BJ (cell line): ENCODE results near the gene TEX10. TPM values are rescaled to one million over a fixed set of nuclear protein-coding genes. Genes with fewer than 3 reads are reported as not detected.

Experiments
- CTCF ChIA-PET: fragments of 350-600 bp; formaldehyde crosslinking; extraction: SDS; loops from one replicate; lab custom pipeline; 2021; ENCODE audit warnings: antibody characterized with exemption, inconsistent platforms; lab: Yijun Ruan, JAX
- POLR2A ChIA-PET: fragments of 300-600 bp; sonication (Branson Sonifier 250); formaldehyde crosslinking; extraction: SDS; loops from one replicate; lab custom pipeline; 2021; ENCODE audit warnings: antibody characterized with exemption; lab: Charles Lee
- DNase-seq: peaks from one replicate; pipeline ENCODE4 v3.0.0-alpha.2; 2011; ENCODE audit warnings: low read depth
- H3K27me3 ChIP-seq: 2 replicates; pipeline ENCODE4 v1.6.0; 2011; ENCODE audit warnings: low read length; ENCODE audit not compliant: control insufficient read depth, insufficient read depth
- H3K36me3 ChIP-seq: 2 replicates; pipeline ENCODE4 v1.5.1; 2011; ENCODE audit warnings: low read length; ENCODE audit not compliant: control insufficient read depth, insufficient read depth
- H3K4me3 ChIP-seq: 2 replicates; pipeline ENCODE4 v1.5.1; 2011; ENCODE audit warnings: low read depth, mild to moderate bottlenecking, control low read depth, low read length
- polyA plus RNA-seq: library from polyadenylated mRNA; depleted of rRNA; stranded (reverse); fragments of >200 nt; gene quantifications from 2 replicates; pipeline ENCODE4 v1.2.3, GENCODE V29; 2011
- TF ChIP-seq, protein P1 (sequence below): IDR thresholded peaks from 2 replicates; pipeline ENCODE4 v1.5.1; 2011; ENCODE audit warnings: low read depth, mild to moderate bottlenecking, control low read depth, inconsistent platforms, low read length, moderate library complexity; ENCODE audit not compliant: insufficient read depth

The TEX10 gene
- polyA plus RNA-seq, 1 experiment, result 12.8 TPM

DNA sequence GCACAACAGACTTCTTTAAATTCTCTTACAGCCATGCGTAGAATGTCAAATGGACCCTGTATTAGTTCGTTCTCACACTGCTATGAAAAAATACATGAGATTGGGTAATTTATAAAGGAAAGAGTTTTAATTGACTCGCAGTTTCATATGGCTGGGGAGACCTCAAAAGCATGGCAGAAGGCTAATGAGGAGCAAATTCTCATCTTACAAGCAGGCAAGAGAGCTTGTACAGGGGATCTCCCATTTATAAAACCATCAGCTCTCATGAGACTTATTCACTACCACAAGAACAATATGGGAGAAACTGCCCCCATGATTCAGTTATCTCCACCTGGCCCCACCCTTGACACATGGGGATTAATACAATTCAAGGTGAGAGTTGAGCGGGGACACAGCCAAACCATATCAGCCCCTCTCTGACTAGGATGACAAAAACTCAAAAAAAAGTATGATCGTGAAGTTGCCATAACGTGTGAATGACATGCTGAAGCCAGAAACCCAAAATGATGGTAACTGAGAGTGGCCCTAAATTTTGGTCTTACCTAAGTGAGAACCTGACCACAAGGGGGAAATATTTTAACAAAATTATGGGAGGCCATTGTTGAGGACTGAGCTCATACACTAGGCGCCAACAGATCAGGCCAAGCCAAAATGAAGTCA, 17.5 kb upstream of the TEX10 start:
- TF ChIP-seq, protein P1, sequence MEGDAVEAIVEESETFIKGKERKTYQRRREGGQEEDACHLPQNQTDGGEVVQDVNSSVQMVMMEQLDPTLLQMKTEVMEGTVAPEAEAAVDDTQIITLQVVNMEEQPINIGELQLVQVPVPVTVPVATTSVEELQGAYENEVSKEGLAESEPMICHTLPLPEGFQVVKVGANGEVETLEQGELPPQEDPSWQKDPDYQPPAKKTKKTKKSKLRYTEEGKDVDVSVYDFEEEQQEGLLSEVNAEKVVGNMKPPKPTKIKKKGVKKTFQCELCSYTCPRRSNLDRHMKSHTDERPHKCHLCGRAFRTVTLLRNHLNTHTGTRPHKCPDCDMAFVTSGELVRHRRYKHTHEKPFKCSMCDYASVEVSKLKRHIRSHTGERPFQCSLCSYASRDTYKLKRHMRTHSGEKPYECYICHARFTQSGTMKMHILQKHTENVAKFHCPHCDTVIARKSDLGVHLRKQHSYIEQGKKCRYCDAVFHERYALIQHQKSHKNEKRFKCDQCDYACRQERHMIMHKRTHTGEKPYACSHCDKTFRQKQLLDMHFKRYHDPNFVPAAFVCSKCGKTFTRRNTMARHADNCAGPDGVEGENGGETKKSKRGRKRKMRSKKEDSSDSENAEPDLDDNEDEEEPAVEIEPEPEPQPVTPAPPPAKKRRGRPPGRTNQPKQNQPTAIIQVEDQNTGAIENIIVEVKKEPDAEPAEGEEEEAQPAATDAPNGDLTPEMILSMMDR, result no peak
- no peak for DNase-seq
- POLR2A ChIA-PET, result no interaction called here
- Histone ChIP-seq H3K27me3 (no peaks in the 10 kb centered on the region), H3K36me3 (no peaks in the 10 kb centered on the region), H3K4me3 (no peak overlapping the region)
- CTCF ChIA-PET, result interaction anchor here (1.1 kb wide), 1 partner anchor 45 kb away, joined by 3 read pairs; no protein-coding TSS in a partner anchor

DNA sequence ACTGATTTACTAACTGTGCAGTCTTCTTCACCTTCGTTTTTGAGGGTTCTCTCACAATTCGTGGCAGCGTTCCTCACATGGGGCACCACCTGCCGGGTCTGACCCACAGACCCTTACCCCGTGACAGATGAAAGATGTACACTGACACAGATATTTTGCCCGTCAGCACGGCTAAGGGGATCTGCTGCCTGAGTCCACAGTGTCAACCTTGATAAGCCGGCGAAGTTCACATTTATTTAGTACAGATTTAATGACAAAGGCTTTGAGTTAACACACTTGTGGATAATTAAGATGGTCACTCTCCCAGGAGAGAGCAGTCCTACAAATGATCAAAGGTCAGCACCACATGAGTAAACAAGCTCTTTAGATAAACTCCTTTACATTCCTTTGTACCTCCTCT, 15.9 kb upstream of the TEX10 start:
- no peak overlapping the region for H3K4me3 ChIP-seq
- H3K27me3 ChIP-seq, result no peaks in the 10 kb centered on the region
- no peaks in the 10 kb centered on the region for H3K36me3 ChIP-seq
- CTCF ChIA-PET, result interaction anchor here (1.1 kb wide), 1 partner anchor 43 kb away, joined by 3 read pairs; no protein-coding TSS in a partner anchor
- TF ChIP-seq, protein P1, result no peak
- POLR2A ChIA-PET, result no interaction called here
- no peak for DNase-seq

DNA sequence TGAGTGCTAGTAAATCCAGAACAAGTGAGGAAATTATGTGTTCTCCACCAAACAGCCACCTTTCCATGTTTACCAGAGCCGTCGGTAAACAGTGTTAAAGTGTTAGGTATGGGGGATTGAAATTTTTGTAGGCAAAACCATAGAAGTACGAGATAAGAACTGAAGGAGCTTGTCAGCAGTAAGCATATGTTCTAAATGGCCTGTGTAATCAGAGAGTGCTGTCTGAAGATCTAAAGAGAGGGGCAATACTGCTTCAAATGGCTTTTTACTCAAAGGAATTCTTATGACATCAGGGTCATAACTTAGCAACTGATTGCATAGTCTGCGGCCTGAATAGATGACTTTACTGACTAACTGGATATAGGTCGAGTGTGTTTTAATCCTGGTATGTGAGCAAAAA, 13.4 kb upstream of the TEX10 start:
- ChIA-PET CTCF (interaction anchor here (1.1 kb wide), 1 partner anchor 8 kb away, joined by 3 read pairs; no protein-coding TSS in a partner anchor), POLR2A (no interaction called here)
- no peak for DNase-seq
- TF ChIP-seq, protein P1, result no peak
- H3K27me3 ChIP-seq, result no peaks in the 10 kb centered on the region
- H3K36me3 ChIP-seq, result no peaks in the 10 kb centered on the region
- H3K4me3 ChIP-seq, result no peak overlapping the region

DNA sequence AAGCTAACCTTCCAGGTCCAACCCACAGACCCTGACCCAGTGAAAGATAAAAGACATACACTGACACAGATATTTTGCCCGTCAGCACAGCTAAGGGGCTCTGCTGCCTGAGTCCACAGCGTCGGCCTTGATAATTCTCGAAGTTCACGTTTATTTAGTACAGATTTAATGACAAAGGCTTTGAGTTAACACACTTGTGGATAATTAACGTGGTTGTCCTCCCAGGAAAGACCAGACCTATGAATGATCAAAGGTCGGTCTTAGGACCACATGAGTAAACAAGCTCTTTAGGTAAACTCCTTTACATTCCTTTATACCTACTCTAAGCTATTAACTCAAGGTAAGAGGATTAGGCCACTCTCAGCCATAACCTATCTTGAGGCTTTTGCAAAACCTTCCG, 11.3 kb upstream of the TEX10 start:
- TF ChIP-seq, protein P1, result no peak

DNA sequence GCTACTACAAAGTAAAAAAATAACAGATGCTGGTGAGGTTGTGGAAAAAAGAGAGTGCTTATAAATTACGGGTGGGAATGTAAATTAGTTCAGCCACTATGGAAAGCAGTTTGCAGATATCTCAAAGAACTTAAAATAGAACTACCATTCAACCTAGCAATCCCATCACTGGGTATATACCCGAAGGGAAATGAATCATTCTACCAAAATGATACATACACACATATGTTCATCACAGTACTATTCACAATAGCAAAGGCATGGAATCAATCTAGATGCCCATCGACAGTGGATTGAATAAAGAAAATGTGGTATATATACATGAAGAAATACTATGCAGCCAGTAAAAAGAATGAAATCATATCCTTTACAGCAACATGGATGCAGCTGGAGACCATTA, 6.3 kb upstream of the TEX10 start:
- no peaks in the 10 kb centered on the region for H3K27me3 ChIP-seq
- H3K36me3 ChIP-seq, result no peaks in the 10 kb centered on the region; the same call in 1 of the 2 replicates
- ChIA-PET POLR2A (no interaction called here), CTCF (no interaction called here)
- DNase-seq, result no peak
- no peak overlapping the region for H3K4me3 ChIP-seq
- TF ChIP-seq, protein P1, result no peak

More for the DNA sequence above, 11.3 kb upstream of the TEX10 start:
- CTCF ChIA-PET, result no interaction called here
- Histone ChIP-seq H3K36me3 (no peaks in the 10 kb centered on the region), H3K4me3 (no peak overlapping the region), H3K27me3 (no peaks in the 10 kb centered on the region)
- POLR2A ChIA-PET, result no interaction called here
- DNase-seq, result no peak
